Ascending aorta (tissue), 2 donors: ENCODE data around the gene C20orf96. TPM values are rescaled to one million over a fixed set of nuclear protein-coding genes. Genes with fewer than 3 reads are reported as not detected.
A peak's percentile ranks its signal among the peaks of the same experiment; 100 is the strongest.

Experiments used
- DNase-seq, 2 donors: peaks; one replicate each; pipeline ENCODE4 v3.0.0-alpha.2; 2019; ENCODE audit warnings: low spot score in 2 of 2
- H3K27ac ChIP-seq, 2 donors: fragments of 200-600 bp; sonication (generic); one replicate each; pipeline ENCODE4 v1.5.1; 2016 to 2017; ENCODE audit warnings: mild to moderate bottlenecking in 1 of 2
- H3K27me3 ChIP-seq: fragments of 200-600 bp; sonication (generic); one replicate; pipeline ENCODE4 v1.5.1; 2017
- H3K36me3 ChIP-seq, 2 donors: fragments of 200-600 bp; sonication (generic); one replicate each; pipeline ENCODE4 v1.5.1; 2016
- H3K4me1 ChIP-seq, 2 donors: fragments of 200-600 bp; sonication (generic); one replicate each; pipeline ENCODE4 v1.5.1; 2016 to 2017; ENCODE audit warnings: mild to moderate bottlenecking in 1 of 2
- H3K4me3 ChIP-seq, 2 donors: fragments of 200-600 bp; sonication (generic); one replicate each; pipeline ENCODE4 v1.5.1; 2016 to 2017; ENCODE audit warnings: mild to moderate bottlenecking in 1 of 2
- H3K9me3 ChIP-seq, 2 donors: fragments of 200-600 bp; sonication (generic); one replicate each; pipeline ENCODE4 v1.5.1; 2016
- intact Hi-C: fragments of 100-400 bp; cut with DNase I; formaldehyde crosslinking; loops from one replicate; pipeline ENCODE4 v1.15.1; 2023
- total RNA-seq: library from RNA; depleted of rRNA; stranded (reverse); fragments of >200 nt; gene quantifications from one replicate; pipeline ENCODE4 v1.1.0, GENCODE V29; 2016
- TF ChIP-seq, protein P1 (sequence below), 3 experiments: fragments of 200-600 bp in 2 of 3; fragments of 450-650 bp in 1 of 3; sonication (generic) in 2 of 3; IDR thresholded peaks; one replicate each; pipeline ENCODE4 v1.5.1; 2016 to 2019; ENCODE audit warnings: antibody characterized with exemption in 3 of 3, mild to moderate bottlenecking in 1 of 3, moderate library complexity in 1 of 3

C20orf96 gene
- total RNA-seq, 1 donor from 2014 or later: 0.32 TPM

DNA sequence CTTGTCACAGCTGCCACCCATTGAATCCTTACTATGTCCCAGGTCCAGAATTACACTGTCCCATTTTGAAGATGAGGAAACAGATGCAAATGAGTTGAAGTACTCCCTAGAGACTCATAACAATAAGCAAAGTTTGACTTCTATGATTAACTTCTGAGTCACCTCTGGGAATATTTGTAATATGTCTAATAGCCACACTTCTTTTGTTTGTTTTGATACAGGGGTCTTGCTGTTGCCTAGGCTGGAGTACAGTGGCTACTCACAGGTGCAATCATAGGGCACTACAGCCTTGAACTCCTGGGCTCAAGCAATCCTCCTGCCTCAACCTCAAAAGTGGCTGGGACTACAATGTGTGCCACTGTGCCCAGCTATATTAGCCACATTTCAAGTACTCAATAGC lies 23.4 kb upstream of the C20orf96 start:
- Histone ChIP-seq H3K36me3 (no peaks in the 10 kb centered on the region), H3K9me3 (no peaks in the 10 kb centered on the region), H3K27ac (no peak overlapping the region), H3K4me1 (no peaks in the 10 kb centered on the region), H3K4me3 (no peak overlapping the region), H3K27me3 (no peaks in the 10 kb centered on the region)
- intact Hi-C loops: loop anchor here (5.0 kb wide), 1 partner anchor 228 kb away; the partner anchor contains the start of gene CSNK2A1
- TF ChIP-seq, protein P1, sequence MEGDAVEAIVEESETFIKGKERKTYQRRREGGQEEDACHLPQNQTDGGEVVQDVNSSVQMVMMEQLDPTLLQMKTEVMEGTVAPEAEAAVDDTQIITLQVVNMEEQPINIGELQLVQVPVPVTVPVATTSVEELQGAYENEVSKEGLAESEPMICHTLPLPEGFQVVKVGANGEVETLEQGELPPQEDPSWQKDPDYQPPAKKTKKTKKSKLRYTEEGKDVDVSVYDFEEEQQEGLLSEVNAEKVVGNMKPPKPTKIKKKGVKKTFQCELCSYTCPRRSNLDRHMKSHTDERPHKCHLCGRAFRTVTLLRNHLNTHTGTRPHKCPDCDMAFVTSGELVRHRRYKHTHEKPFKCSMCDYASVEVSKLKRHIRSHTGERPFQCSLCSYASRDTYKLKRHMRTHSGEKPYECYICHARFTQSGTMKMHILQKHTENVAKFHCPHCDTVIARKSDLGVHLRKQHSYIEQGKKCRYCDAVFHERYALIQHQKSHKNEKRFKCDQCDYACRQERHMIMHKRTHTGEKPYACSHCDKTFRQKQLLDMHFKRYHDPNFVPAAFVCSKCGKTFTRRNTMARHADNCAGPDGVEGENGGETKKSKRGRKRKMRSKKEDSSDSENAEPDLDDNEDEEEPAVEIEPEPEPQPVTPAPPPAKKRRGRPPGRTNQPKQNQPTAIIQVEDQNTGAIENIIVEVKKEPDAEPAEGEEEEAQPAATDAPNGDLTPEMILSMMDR (IDR thresholded peaks at IDR 0.05): no peak
- no peak for DNase-seq

DNA sequence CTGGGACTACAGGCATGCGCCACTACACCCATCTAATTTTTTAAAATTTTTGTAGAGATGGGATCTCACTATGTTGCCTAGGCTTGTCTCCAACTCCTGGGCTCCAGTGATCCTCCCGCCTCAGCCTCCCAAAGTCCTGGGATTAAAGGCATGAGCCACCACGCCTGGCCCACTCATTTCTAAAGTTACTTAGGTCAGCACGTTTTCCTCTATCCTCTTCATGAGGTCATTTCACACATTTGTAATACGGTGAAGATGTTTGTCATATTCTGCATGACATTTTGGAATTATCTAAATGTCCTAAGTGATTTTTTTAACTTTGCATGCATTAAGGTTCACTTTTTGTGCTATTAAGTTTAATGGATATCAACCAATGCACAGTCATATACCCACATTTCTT lies 22.9 kb upstream of the C20orf96 start:
- intact Hi-C loops: loop anchor here (5.0 kb wide), 1 partner anchor 229 kb away; the partner anchor contains the start of gene CSNK2A1
- Histone ChIP-seq H3K36me3 (no peaks in the 10 kb centered on the region), H3K4me3 (no peak overlapping the region), H3K27ac (no peak overlapping the region), H3K9me3 (no peaks in the 10 kb centered on the region), H3K4me1 (no peaks in the 10 kb centered on the region), H3K27me3 (no peaks in the 10 kb centered on the region)
- DNase-seq: no peak
- TF ChIP-seq, protein P1 (IDR thresholded peaks at IDR 0.05): no peak

- no peaks in the 10 kb centered on the region for H3K36me3 ChIP-seq
- no peaks in the 10 kb centered on the region for H3K4me1 ChIP-seq
- H3K27ac ChIP-seq: no peak overlapping the region
- no peaks in the 10 kb centered on the region for H3K9me3 ChIP-seq
- DNase-seq: no peak
- TF ChIP-seq, protein P1 (IDR thresholded peaks at IDR 0.05): no peak
- no peaks in the 10 kb centered on the region for H3K27me3 ChIP-seq
- H3K4me3 ChIP-seq: no peak overlapping the region
- intact Hi-C loops: loop anchor here (5.0 kb wide), 1 partner anchor 229 kb away; the partner anchor contains the start of gene CSNK2A1
Measured at GRCh38 chr20:312866-313265, 22.3 kb upstream of the C20orf96 start.

DNA sequence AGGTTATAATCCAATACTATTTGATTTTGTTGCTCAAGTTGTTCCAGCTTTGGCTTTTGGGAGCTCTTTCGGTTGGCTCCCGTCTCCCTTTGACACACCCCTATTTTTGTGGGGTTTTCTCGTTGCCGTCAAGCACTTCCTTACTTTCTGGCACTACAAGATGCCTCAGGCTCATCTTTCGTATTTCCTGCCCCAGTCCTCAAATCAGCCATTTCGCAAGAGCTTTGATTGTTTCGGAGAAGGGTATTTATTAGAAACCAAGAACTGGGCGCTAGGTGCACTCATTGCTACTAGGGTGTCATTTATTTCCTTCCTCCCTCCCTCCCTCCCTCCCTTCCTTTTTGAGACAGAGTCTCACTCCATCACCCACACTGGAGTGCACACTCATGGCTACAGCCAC lies 21.5 kb upstream of the C20orf96 start:
- Histone ChIP-seq H3K9me3 (no peaks in the 10 kb centered on the region), H3K36me3 (no peaks in the 10 kb centered on the region), H3K4me3 (no peak overlapping the region), H3K27me3 (no peaks in the 10 kb centered on the region), H3K27ac (no peak overlapping the region), H3K4me1 (no peaks in the 10 kb centered on the region)
- TF ChIP-seq, protein P1 (IDR thresholded peaks at IDR 0.05): no peak
- intact Hi-C loops: loop anchor here (5.0 kb wide), 1 partner anchor 230 kb away; the partner anchor contains the start of gene CSNK2A1
- DNase-seq: no peak

DNA sequence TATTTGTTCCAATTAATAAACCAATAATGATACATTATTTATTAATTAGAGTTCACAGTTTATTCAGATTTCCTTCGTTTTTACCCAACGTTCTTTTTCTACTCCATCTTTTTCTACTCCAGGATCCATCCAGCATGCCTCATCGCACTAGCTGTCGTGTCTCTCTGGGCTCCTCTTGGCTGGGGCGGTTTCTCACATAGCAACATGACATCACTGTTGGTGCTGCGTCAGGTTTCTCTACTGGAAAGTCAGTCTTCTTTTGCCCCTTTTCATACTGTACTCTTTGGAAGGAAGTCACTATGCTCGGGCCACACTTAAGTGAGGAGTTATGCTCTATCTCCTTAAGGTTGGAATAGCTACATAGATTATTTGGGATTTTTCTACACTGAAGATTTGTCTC lies 21.1 kb upstream of the C20orf96 start:
- intact Hi-C loops: loop anchor here (5.0 kb wide), 1 partner anchor 231 kb away; the partner anchor contains the start of gene CSNK2A1
- no peaks in the 10 kb centered on the region for H3K27me3 ChIP-seq
- H3K9me3 ChIP-seq: no peaks in the 10 kb centered on the region
- H3K4me3 ChIP-seq: no peak overlapping the region
- TF ChIP-seq, protein P1 (IDR thresholded peaks at IDR 0.05): no peak
- H3K27ac ChIP-seq: no peak overlapping the region
- no peak for DNase-seq
- no peaks in the 10 kb centered on the region for H3K4me1 ChIP-seq
- no peaks in the 10 kb centered on the region for H3K36me3 ChIP-seq

DNA sequence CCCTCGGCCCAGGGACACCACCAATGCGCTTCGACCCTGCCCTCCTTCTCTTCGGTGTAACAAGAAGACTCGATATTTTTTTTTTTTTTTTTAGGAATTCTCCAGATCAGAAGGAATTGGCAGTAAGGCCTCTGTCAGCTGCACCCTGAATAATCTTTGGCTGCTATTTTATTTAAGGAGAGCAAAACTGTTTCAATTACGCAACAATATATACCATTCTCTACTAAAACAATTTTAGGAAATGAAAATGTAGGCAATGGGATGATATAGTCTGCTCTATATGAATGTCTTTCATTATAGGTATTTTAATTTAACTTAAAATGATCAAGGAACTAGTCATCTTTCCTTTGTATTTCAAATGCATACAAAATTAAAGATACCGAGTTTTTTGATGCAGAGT lies 20.1 kb upstream of the C20orf96 start:
- Histone ChIP-seq H3K4me1 (no peaks in the 10 kb centered on the region), H3K9me3 (no peaks in the 10 kb centered on the region), H3K27ac (peak overlapping the region; percentile 17 to 89), H3K36me3 (no peaks in the 10 kb centered on the region), H3K4me3 (peak overlapping the region in 1 of 2 donors; percentile 66), H3K27me3 (no peaks in the 10 kb centered on the region)
- TF ChIP-seq, protein P1 (IDR thresholded peaks at IDR 0.05): no peak
- no peak for DNase-seq
- intact Hi-C loops: loop anchor here (1.0 to 5.0 kb wide), 4 partner anchors 13 to 232 kb away; partner anchors contain the start of genes C20orf96, CSNK2A1 and ZCCHC3
